Measurements from ENCODE around the gene STAU1.
"Not testable (repeated sequence)": the region's sequence is repeated elsewhere in the genome, so short reads cannot be mapped to it uniquely, and the experiment has no call there.

STAU1 gene

GRCh38 chr20:49161428-49162152, 26.5 kb downstream of the STAU1 start:
- DNase-seq: no peak

GRCh38 chr20:49160057-49160929, 27.8 kb downstream of the STAU1 start:
- no peak for DNase-seq

GRCh38 chr20:49157146-49157545, 31.0 kb downstream of the STAU1 start:
- no peak for DNase-seq

- no peak for DNase-seq
Observed at GRCh38 chr20:49156481-49156880, 31.7 kb downstream of the STAU1 start.

- no peak for DNase-seq
Observed at GRCh38 chr20:49151436-49151835, 36.7 kb downstream of the STAU1 start.

- DNase-seq: no peak
Observed at GRCh38 chr20:49149281-49150045, 38.7 kb downstream of the STAU1 start.

- DNase-seq: no peak
Observed at GRCh38 chr20:49148601-49149000, 39.5 kb downstream of the STAU1 start.

GRCh38 chr20:49147296-49147695, 40.8 kb downstream of the STAU1 start:
- DNase-seq: no peak

- no peak for DNase-seq
Observed at GRCh38 chr20:49146442-49147225, 41.5 kb downstream of the STAU1 start.

GRCh38 chr20:49140834-49141233, 47.3 kb downstream of the STAU1 start:
- no peak for DNase-seq

GRCh38 chr20:49140411-49140810, 47.7 kb downstream of the STAU1 start:
- DNase-seq: no peak

GRCh38 chr20:49138431-49138830, 49.7 kb downstream of the STAU1 start:
- no peak for DNase-seq

- DNase-seq: no peak
Observed at GRCh38 chr20:49136817-49137571, 51.1 kb downstream of the STAU1 start.

GRCh38 chr20:49134797-49135196, 53.3 kb downstream of the STAU1 start:
- not testable (repeated sequence) for DNase-seq

GRCh38 chr20:49133571-49133970, 54.6 kb downstream of the STAU1 start:
- no peak for DNase-seq

GRCh38 chr20:49132995-49133478, 55.1 kb downstream of the STAU1 start:
- no peak for DNase-seq

- DNase-seq: no peak
Observed at GRCh38 chr20:49123982-49124381, 64.2 kb downstream of the STAU1 start.

- no peak for DNase-seq
Observed at GRCh38 chr20:49122920-49123319, 65.2 kb downstream of the STAU1 start.

- no peak for DNase-seq
Observed at GRCh38 chr20:49119988-49120387, 68.1 kb downstream of the STAU1 start.

- DNase-seq: no peak
Observed at GRCh38 chr20:49118307-49118706, 69.8 kb downstream of the STAU1 start.

GRCh38 chr20:49115564-49115963, 72.6 kb downstream of the STAU1 start:
- no peak for DNase-seq
